Measurements from ENCODE around the gene NLRC5.

DNA sequence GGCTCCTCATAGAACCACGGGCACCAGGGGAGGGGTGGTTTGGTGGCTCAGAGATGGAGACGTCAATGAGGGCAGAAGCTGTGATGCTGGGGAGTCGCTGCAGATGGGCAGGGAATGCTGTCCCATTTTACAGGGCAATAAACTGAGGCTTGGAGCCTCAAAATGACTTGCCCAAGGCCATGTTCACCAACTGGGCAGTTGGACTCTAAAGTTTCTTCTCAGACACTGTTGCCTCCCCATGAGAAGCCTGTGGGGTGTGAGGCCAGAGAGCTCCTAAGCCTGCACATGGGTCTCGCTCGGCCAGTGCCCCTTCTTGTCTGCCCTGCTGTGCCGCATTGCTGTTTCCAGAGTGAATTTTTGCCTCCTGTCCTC lies 141.6 kb downstream of the NLRC5 start:
- TF ChIP-seq RBAK (tag by site-specific recombination; IDR thresholded peaks at IDR 0.05) = no peak
- TF ChIP-seq ZBTB48 (tag by site-specific recombination; IDR thresholded peaks at IDR 0.05) = no peak
- no peak for TF ChIP-seq ZNF660 (tag by site-specific recombination; IDR thresholded peaks at IDR 0.05)
- TF ChIP-seq KLF1 (tag by site-specific recombination; IDR thresholded peaks at IDR 0.05) = no peak
